GM10248 (cell line): Measurements from ENCODE around the gene HAND2.

Source experiments
- CTCF ChIA-PET: fragments of 300-600 bp; sonication (Branson Sonifier 250); formaldehyde crosslinking; extraction: SDS; loops from one replicate; lab custom pipeline; 2021; ENCODE audit warnings: antibody characterized with exemption; lab: Yijun Ruan, JAX
- POLR2A ChIA-PET: fragments of 350-650 bp; sonication (Branson Sonifier 250); formaldehyde crosslinking; extraction: SDS; loops from one replicate; lab custom pipeline; 2020; ENCODE audit warnings: antibody characterized with exemption; lab: Yijun Ruan, JAX
- DNase-seq: peaks from one replicate; pipeline ENCODE4 v3.0.0; 2012; ENCODE audit errors: extremely low spot score
- CTCF ChIP-seq: IDR thresholded peaks from 2 replicates; pipeline ENCODE4 v1.5.1; 2012; ENCODE audit warnings: mild to moderate bottlenecking, low read depth; ENCODE audit errors: extremely low read depth, missing control alignments, control extremely low read depth

Gene HAND2

GRCh38 chr4:173504181-173504503 is 25.9 kb downstream of the HAND2 start:
- no peak for TF ChIP-seq CTCF
- CTCF ChIA-PET = interaction anchor here (1.3 to 3.5 kb wide), 4 partner anchors 10 to 609 kb away, joined by 5 to 13 read pairs (median 10); no protein-coding TSS in a partner anchor
- DNase-seq = no peak
- POLR2A ChIA-PET = no interaction called here

GRCh38 chr4:173503330-173504180 is 26.5 kb downstream of the HAND2 start:
- ChIA-PET CTCF (interaction anchor here (0.6 to 3.5 kb wide), 6 partner anchors 9 to 202 kb away, joined by 3 to 13 read pairs (median 6); no protein-coding TSS in a partner anchor), POLR2A (no interaction called here)
- TF ChIP-seq CTCF = no peak
- no peak for DNase-seq

- no peak for DNase-seq
- TF ChIP-seq CTCF = no peak
- ChIA-PET CTCF (interaction anchor here (0.9 to 2.0 kb wide), 4 partner anchors 8 to 618 kb away, joined by 3 to 13 read pairs (median 6); no protein-coding TSS in a partner anchor), POLR2A (no interaction called here)
Observed at GRCh38 chr4:173502282-173502681, 27.7 kb downstream of the HAND2 start.

- DNase-seq = peak; percentile 11
- ChIA-PET CTCF (interaction anchor here (1.7 to 2.0 kb wide), 2 partner anchors 200 kb away, joined by 4 to 8 read pairs; no protein-coding TSS in a partner anchor), POLR2A (interaction anchor here (0.5 kb wide), 1 partner anchor 495 kb away, joined by 4 read pairs; no protein-coding TSS in a partner anchor)
- TF ChIP-seq CTCF = no peak
Observed at GRCh38 chr4:173501592-173502150, 28.4 kb downstream of the HAND2 start.

GRCh38 chr4:173500841-173501591 is 29.0 kb downstream of the HAND2 start:
- POLR2A ChIA-PET = no interaction called here
- TF ChIP-seq CTCF = no peak
- DNase-seq = peak; percentile 45
- CTCF ChIA-PET = interaction anchor here (1.7 kb wide), 1 partner anchor 200 kb away, joined by 4 read pairs; no protein-coding TSS in a partner anchor
